GM19193 (cell line): ENCODE results near the gene RTN4IP1.

Source experiments
- POLR2A ChIP-seq: IDR thresholded peaks from 4 replicates; pipeline ENCODE4 v1.6.1; 2011; ENCODE audit not compliant: insufficient read depth, insufficient read length; ENCODE audit errors: extremely low read depth

RTN4IP1 gene

GRCh38 chr6:106547601-106548453, 81.5 kb downstream of the RTN4IP1 start:
- no peak for TF ChIP-seq POLR2A

GRCh38 chr6:106546691-106547414, 82.4 kb downstream of the RTN4IP1 start:
- TF ChIP-seq POLR2A: no peak

DNA sequence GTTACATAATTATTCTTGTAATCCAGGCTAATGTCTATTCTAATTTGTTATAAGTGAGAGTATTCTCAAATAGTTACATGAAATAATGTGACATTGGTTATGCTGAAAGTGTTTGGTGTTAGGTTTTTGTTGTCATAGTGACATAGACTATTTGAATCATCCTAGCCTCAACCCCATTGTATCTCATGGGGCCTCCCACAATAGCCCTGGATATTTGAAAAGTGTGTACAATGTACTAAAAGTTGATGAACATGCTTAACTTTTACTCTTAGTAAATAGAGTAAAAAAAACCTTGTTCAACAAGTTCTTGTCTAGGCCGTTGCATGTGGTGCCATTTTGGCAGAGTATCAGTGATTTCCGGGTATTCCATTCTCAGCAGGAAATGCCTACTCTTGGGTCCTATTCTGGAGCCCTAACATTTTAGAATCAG, 83.0 kb downstream of the RTN4IP1 start:
- no peak for TF ChIP-seq POLR2A

DNA sequence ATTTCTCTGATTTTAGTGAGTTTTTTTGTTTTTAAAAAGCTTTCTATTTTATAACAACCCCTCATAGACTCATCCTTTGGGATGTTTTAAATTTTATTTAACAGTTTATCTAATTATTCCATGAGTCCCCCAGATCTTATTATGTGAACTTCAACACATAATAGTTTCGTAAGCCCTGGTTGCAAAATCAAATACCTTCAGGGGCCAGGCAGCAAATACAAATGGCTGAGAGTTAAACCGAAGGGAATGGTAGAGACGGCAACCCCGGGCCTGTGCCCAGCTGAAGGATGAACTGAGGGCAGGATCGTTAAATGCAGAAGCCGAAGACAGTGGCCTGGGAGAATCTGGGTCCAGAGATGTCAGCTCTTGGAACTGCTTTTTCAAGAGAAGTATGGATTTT, 88.4 kb downstream of the RTN4IP1 start:
- no peak for TF ChIP-seq POLR2A

GRCh38 chr6:106540432-106540831, 88.9 kb downstream of the RTN4IP1 start:
- no peak for TF ChIP-seq POLR2A

GRCh38 chr6:106539936-106540335, 89.4 kb downstream of the RTN4IP1 start:
- TF ChIP-seq POLR2A: no peak

DNA sequence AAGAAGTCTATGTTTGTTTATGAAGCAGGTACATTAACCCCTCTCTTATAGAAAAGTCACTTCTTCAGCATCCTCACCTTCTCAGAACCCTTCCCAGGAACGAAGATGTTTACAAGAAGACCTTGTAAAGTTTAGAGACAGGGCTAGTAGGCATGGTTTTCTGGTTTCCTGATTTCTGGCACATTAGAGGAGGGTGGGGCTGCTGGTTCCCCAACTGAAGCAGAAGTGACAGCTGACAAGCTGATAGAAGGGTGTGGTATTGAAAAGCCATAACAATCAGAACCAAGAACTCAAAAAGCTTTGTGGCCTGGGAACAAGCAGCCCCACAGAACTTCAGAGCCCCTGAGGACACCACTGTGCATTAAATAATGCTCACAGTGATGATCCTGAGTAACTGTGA, 91.2 kb downstream of the RTN4IP1 start:
- no peak for TF ChIP-seq POLR2A

GRCh38 chr6:106537662-106538061, 91.6 kb downstream of the RTN4IP1 start:
- TF ChIP-seq POLR2A: no peak

GRCh38 chr6:106536851-106537250, 92.4 kb downstream of the RTN4IP1 start:
- no peak for TF ChIP-seq POLR2A

DNA sequence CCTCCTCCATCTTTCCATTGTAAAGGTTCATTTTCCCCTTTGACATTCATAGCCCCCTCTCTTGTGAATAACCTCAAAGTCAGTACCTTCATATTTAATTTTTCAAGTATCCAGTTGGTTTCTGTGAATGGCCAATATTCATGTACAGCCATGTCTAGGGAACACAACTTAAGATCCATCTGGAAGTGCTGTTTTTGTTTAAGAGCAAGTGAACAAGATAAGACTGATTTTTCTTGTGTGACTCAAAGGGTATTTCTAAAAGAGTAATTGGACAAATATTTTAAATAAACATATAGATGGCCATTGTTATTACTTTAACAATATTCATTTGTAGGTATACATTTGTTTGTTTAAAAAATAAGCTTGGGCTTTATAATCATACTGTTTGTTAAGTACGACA, 92.9 kb downstream of the RTN4IP1 start:
- TF ChIP-seq POLR2A: no peak

DNA sequence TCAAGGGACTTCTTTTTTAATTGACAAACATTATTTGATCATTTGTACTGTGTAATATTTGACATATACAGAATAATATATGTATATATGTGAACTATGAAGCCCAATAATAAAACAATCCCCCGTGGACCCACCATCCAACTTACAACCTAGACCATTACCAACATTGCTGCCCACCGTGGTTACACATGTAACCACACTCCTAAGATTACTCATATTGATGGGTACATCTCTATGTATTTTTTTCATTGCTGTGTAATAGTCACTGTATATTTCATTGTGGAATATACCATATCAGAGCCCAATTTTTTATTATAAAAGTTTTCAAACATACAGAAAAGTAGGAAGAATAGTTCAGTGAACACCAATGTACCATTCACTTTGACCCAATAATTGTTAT, 94.3 kb downstream of the RTN4IP1 start:
- no peak for TF ChIP-seq POLR2A

DNA sequence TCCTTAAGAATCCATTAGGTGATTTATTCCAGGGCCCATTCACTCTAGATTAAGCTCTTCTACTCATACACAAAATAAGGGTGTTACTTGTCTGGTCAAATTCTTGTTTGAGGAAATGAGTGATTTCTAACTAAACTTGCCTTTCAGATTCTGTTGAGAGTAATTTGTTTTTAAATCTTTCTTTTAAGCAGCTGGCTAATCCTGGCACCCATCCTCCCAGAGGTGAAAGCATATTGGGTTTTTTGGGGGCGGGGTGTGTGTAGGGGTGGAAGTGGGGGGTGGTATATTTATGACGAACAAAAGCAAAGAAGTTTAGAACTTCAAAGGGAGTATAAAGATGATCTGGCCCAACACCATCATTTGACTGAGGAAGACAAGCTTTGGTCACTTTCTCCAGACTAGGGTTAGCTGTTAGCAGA, 94.7 kb downstream of the RTN4IP1 start:
- TF ChIP-seq POLR2A: no peak

DNA sequence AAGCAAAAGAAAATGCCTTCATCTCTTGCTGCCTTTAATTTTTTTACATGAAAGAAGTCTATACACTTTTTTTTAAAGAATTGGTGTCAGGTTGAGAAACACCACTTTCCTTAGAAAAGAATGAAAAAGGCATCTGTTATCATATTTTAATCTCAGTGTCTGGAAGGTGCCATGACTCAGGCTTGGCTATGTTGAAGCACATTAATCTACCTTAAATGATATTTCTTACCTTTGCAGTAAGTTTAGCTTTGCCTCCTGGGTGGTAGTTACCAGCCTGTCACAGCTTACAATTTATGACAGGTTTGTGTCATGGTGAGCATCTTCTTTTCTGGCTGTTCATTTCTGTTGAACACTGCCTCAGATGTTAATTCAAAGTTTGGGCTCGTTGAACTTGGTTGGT, 95.3 kb downstream of the RTN4IP1 start:
- TF ChIP-seq POLR2A: no peak

GRCh38 chr6:106533054-106533453, 96.2 kb downstream of the RTN4IP1 start:
- TF ChIP-seq POLR2A: no peak

GRCh38 chr6:106530502-106530901, 98.8 kb downstream of the RTN4IP1 start:
- no peak for TF ChIP-seq POLR2A

GRCh38 chr6:106530026-106530425, 99.3 kb downstream of the RTN4IP1 start:
- TF ChIP-seq POLR2A: no peak

GRCh38 chr6:106529438-106529837, 99.9 kb downstream of the RTN4IP1 start:
- no peak for TF ChIP-seq POLR2A

- no peak for TF ChIP-seq POLR2A
Measured at GRCh38 chr6:106528521-106528920, 100.8 kb downstream of the RTN4IP1 start.
